B cell (primary cell): ENCODE measurements around the gene WNT3A. TPM values are rescaled to one million over a fixed set of nuclear protein-coding genes. Genes with fewer than 3 reads are reported as not detected.

Experiments used
- ATAC-seq: fragments of 200-7000 bp; cut with Tn5 transposase; one replicate; pipeline ENCODE4 v1.10.0; 2021; ENCODE audit warnings: low read depth, mild to moderate bottlenecking, moderate number of reproducible peaks, moderate library complexity
- CTCF ChIA-PET: fragments of 350-600 bp; sonication (Branson Sonifier 250); formaldehyde crosslinking; loops from one replicate; lab custom pipeline; 2021; ENCODE audit warnings: antibody characterized with exemption, inconsistent platforms; lab: Charles Lee
- POLR2A ChIA-PET: fragments of 350-600 bp; sonication (Branson Sonifier 250); formaldehyde crosslinking; loops from one replicate; lab custom pipeline; 2021; ENCODE audit warnings: antibody characterized with exemption; lab: Charles Lee
- DNase-seq: peaks from one replicate; pipeline ENCODE4 v3.0.0; 2013
- H2AFZ ChIP-seq: 2 replicates; pipeline ENCODE4 v1.6.1; 2012; ENCODE audit warnings: mild to moderate bottlenecking, low read depth, low read length; ENCODE audit not compliant: insufficient read depth, poor library complexity, severe bottlenecking
- H3K27ac ChIP-seq, 2 donors: 1 replicate in 1 of 2; 2 replicates in 1 of 2; pipeline ENCODE4 v1.5.1; 2012 to 2013; ENCODE audit warnings: low read length in 2 of 2, mild to moderate bottlenecking in 2 of 2, moderate library complexity in 1 of 2
- H3K27me3 ChIP-seq, 4 experiments: fragments of 200-600 bp in 1 of 4; sonication (generic) in 1 of 4; replicated peaks in 1 of 4; 1 replicate in 2 of 4; 2 replicates in 2 of 4; pipeline versions ENCODE4 v1.6.1 to v1.7.0; 2013 to 2016; ENCODE audit warnings: low read length in 3 of 4, mild to moderate bottlenecking in 2 of 4, mixed read lengths in 1 of 4, moderate library complexity in 1 of 4; ENCODE audit not compliant: insufficient read depth in 4 of 4, control insufficient read depth in 3 of 4; ENCODE audit errors: control extremely low read depth in 1 of 4
- H3K36me3 ChIP-seq, 2 experiments: replicated peaks in 1 of 2; 1 replicate in 1 of 2; 2 replicates in 1 of 2; pipeline versions ENCODE4 v1.6.1 to v1.7.1; 2013; ENCODE audit warnings: low read length in 1 of 2; ENCODE audit not compliant: insufficient read depth in 2 of 2, control insufficient read depth in 1 of 2; ENCODE audit errors: control extremely low read depth in 1 of 2, extremely low read depth in 1 of 2
- H3K4me1 ChIP-seq, 2 donors: fragments of 200-600 bp in 1 of 2; sonication (generic) in 1 of 2; 1 replicate in 1 of 2; 2 replicates in 1 of 2; pipeline versions ENCODE4 v1.5.1 to v1.6.1; 2013 to 2017; ENCODE audit warnings: low read length in 2 of 2; ENCODE audit not compliant: control insufficient read depth in 2 of 2, insufficient read depth in 2 of 2
- H3K4me2 ChIP-seq: replicated peaks from 2 replicates; pipeline ENCODE3; 2012; ENCODE audit warnings: mild to moderate bottlenecking, low read depth, low read length; ENCODE audit not compliant: poor library complexity, severe bottlenecking
- H3K4me3 ChIP-seq, 5 experiments: fragments of 200-600 bp in 1 of 5; sonication (generic) in 1 of 5; 1 replicate in 3 of 5; 2 replicates in 2 of 5; pipeline versions ENCODE4 v1.5.1 to v1.7.0; 2011 to 2016; ENCODE audit warnings: low read length in 4 of 5, mild to moderate bottlenecking in 4 of 5, low read depth in 2 of 5, control low read depth in 1 of 5, moderate library complexity in 1 of 5; ENCODE audit not compliant: insufficient read depth in 1 of 5; ENCODE audit errors: control extremely low read depth in 1 of 5, extremely low read depth in 1 of 5
- H3K79me2 ChIP-seq: fragments of 200-600 bp; sonication (generic); one replicate; pipeline ENCODE4 v1.6.0; 2016; ENCODE audit warnings: low read length; ENCODE audit not compliant: control insufficient read depth, insufficient read depth
- H3K9ac ChIP-seq: fragments of 200-600 bp; sonication (generic); 2 replicates; pipeline ENCODE4 v1.6.1; 2017; ENCODE audit warnings: mild to moderate bottlenecking, low read length, moderate library complexity
- H3K9me3 ChIP-seq, 3 donors: one replicate each; pipeline versions ENCODE4 v1.6.1 to v1.7.1; 2013; ENCODE audit warnings: low read length in 2 of 3; ENCODE audit not compliant: control insufficient read depth in 2 of 3, insufficient read depth in 1 of 3; ENCODE audit errors: control extremely low read depth in 1 of 3
- H4K20me1 ChIP-seq: 2 replicates; pipeline ENCODE4 v1.6.0; 2012; ENCODE audit warnings: mild to moderate bottlenecking, low read length; ENCODE audit not compliant: insufficient read depth, control insufficient read depth, poor library complexity, severe bottlenecking
- H3K27ac Mint-ChIP-seq: one replicate; pipeline ENCODE4 v1.8.0; 2021; ENCODE audit warnings: mixed read lengths
- H3K27me3 Mint-ChIP-seq: one replicate; pipeline ENCODE4 v1.8.0; 2021; ENCODE audit warnings: mixed read lengths
- H3K4me1 Mint-ChIP-seq: one replicate; pipeline ENCODE4 v1.8.0; 2021; ENCODE audit warnings: mixed read lengths
- H3K4me3 Mint-ChIP-seq: one replicate; pipeline ENCODE4 v1.8.0; 2021; ENCODE audit warnings: mixed read lengths
- H3K9me3 Mint-ChIP-seq: one replicate; pipeline ENCODE4 v1.8.0; 2022; ENCODE audit warnings: mixed read lengths; ENCODE audit not compliant: insufficient read depth
- CTCF ChIP-seq: fragments of 200-600 bp; IDR thresholded peaks from one replicate; pipeline ENCODE4 v1.8.0; 2022; ENCODE audit warnings: antibody characterized with exemption, mild to moderate bottlenecking
- EZH2 ChIP-seq: IDR thresholded peaks from 2 replicates; pipeline ENCODE4 v1.6.1; 2012; ENCODE audit warnings: borderline replicate concordance, low read depth, mild to moderate bottlenecking, moderate library complexity, low read length; ENCODE audit not compliant: insufficient read depth, poor library complexity, severe bottlenecking
- WGBS: methylation state at CpG from one replicate; pipeline ENCODE4 v1.1.5; 2013; ENCODE audit warnings: missing lambda C conversion rate; ENCODE audit not compliant: insufficient coverage; 5-methylcytosine and 5-hydroxymethylcytosine counted together
- intact Hi-C: fragments of 100-400 bp; cut with micrococcal nuclease; formaldehyde crosslinking; loops from one replicate; pipeline ENCODE4 v1.10.0; 2022
- polyA plus RNA-seq: library from polyadenylated mRNA; depleted of rRNA; stranded (reverse); fragments of >200 nt; gene quantifications from 2 replicates; pipeline ENCODE4 v1.2.3, GENCODE V29; 2012
- total RNA-seq, 2 donors: library from RNA; stranded (reverse); fragments of 120-200 nt in 1 of 2; gene quantifications; 1 replicate in 1 of 2; 2 replicates in 1 of 2; pipeline versions ENCODE4 v1.2.3 to v1.2.4, GENCODE V29; 2013 to 2022

WNT3A gene
- total and polyA plus RNA-seq, 2 donors (not counting 1 experiment from before 2014, with no cell fraction given), result 0.03 TPM; not detected in 1

GRCh38 chr1:228034954-228035837, 28.4 kb downstream of the WNT3A start:
- intact Hi-C loops, result no loop called here
- peaks cover 6 to 15% of the 10 kb centered on the region in 2 donors for H3K4me1 ChIP-seq
- H3K4me1 Mint-ChIP-seq, result peaks cover 2% of the 10 kb centered on the region

More at GRCh38 chr1:228034954-228035837, 28.4 kb downstream of the WNT3A start:
- CTCF ChIA-PET, result no interaction called here
- peaks cover 42% of the 10 kb centered on the region for H3K27me3 Mint-ChIP-seq
- DNase-seq (no peak), ATAC-seq (no peak)
- H3K36me3 ChIP-seq, result no peaks in the 10 kb centered on the region
- POLR2A ChIA-PET, result no interaction called here
- no peak overlapping the region for H3K9ac ChIP-seq
- no peak overlapping the region for H3K27ac Mint-ChIP-seq
- no peak overlapping the region for H3K27ac ChIP-seq
- TF ChIP-seq EZH2 (no peak), CTCF (no peak)
- 82% methylated on average over 16 of the region's 16 CpGs for WGBS
- no peaks in the 10 kb centered on the region for H4K20me1 ChIP-seq
- no peak overlapping the region for H3K4me2 ChIP-seq
- peaks cover 0 to 53% (median 22%) of the 10 kb centered on the region in 4 experiments for H3K27me3 ChIP-seq
- peaks cover 4% of the 10 kb centered on the region for H3K9me3 Mint-ChIP-seq
- no peaks in the 10 kb centered on the region for H3K79me2 ChIP-seq
- H3K4me3 Mint-ChIP-seq, result no peak overlapping the region
- H2AFZ ChIP-seq, result no peak overlapping the region
- no peak overlapping the region for H3K4me3 ChIP-seq
- no peaks in the 10 kb centered on the region for H3K9me3 ChIP-seq
